GM21786 (cell line): ENCODE data around the gene OOSP1.
"Not testable (repeated sequence)": the region's sequence is repeated elsewhere in the genome, so short reads cannot be mapped to it uniquely, and the experiment has no call there.

ENCODE experiments used
- ATAC-seq: cut with Tn5 transposase; IDR thresholded peaks from one replicate; pipeline ENCODE4 v1.9.1; 2021; ENCODE audit not compliant: unreplicated experiment

Gene OOSP1

DNA sequence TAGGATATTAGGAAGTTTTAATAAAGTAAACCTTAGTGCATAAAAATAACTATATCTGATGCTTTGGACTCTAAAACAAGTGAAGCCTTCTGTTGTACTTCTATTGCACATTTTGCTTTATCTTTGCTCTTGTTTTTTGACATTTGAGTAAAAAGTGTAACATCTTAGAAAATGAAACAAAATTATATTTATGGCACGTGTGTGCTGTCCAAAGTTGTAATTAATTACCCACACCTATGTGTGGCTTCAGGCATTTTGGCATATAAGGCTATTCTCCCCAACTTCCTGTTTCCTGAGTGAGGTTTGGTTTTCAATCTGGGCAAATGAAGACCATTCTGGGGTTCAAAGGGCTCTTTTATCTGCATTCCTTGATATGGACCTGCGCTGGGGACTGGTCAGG, at the start of gene OOSP1:
TSS of gene OOSP1 (plus strand) at position 301 of the 400 bp plus-strand sequence. CDS start at position 324, 23 bp downstream.
- no peak for ATAC-seq

GRCh38 chr11:59891781-59892181, 46.5 kb upstream of the OOSP1 start:
- no peak for ATAC-seq

- no peak for ATAC-seq
Observed at GRCh38 chr11:59894616-59895015, 43.6 kb upstream of the OOSP1 start.

DNA sequence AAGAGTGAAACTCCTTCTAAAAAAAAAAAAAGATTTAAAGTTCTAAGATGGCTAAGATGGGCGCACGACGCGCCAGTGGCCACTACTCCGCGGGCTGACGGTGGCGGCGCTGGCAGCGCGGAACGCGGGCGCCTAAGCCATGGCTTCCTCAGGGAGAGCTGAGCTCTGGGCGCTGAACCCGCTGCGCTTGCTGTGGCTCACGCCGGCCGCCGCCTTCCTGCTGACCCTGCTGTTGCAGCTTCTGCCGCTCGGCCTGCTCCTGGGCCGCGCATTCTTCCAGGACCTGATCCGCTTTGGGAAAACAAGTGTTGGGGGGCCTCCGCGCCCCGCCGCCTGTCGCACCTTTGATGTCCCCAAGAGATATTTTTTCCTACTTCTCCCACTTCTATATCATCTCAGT, 40.2 kb upstream of the OOSP1 start:
- no peak for ATAC-seq

- ATAC-seq, result no peak
Observed at GRCh38 chr11:59898650-59899049, 39.6 kb upstream of the OOSP1 start.

DNA sequence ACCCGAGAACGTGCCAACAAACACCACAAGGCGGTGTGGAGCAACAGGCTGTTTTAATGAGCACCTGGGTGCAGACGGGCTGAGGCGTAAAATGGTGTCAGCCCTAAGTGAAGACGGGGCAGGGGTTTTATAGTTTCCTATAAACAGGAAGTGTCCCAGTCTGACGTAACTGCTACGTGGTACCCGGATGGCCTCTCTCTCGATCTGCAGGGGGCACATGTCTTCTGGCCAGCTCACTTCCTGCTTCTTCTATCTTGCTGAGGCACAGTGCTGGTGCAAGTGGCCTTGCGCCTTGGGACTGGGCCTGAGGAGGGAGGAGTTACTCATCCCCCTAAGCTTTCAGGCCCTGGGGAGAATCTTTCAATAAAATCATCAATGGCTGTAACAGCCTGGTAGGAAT, 38.7 kb upstream of the OOSP1 start:
- no peak for ATAC-seq

DNA sequence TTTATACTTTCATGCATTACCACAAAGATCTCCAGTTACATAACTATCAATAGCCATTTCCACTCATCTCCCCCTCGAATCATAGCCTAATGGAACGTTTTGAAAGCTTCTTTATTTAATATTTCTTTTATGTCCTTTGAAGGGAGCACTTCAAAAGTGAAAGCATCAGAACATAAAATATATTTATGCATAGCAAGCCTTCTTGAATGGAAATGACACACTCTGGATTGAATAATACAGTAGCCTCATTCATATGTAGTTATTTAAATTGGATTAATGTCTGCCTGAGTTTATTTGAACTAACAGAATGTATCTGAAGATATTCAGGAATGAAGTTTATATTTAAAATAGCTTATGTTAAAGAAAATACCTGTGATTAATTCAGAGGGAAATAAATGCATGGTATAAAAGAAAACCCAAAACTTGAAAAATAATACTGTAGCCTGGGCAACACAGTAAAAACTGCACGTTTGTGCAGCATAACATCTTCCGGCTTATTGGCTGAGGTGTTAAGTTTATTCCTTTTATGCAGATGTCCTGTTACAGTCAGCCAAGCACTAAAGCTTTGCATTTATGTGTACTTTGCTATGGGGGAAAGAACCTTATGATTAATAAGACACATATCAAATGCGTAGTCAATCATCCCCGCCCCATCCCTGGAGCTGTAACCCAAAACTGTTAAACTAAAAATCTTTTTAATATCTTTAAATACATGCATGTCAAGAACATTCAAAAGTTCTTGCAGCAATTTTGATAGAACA, 37.7 kb upstream of the OOSP1 start:
- ATAC-seq, result no peak

GRCh38 chr11:59901306-59901705, 36.9 kb upstream of the OOSP1 start:
- no peak for ATAC-seq

- ATAC-seq, result not testable (repeated sequence)
Observed at GRCh38 chr11:59903569-59903968, 34.7 kb upstream of the OOSP1 start.

- no peak for ATAC-seq
Observed at GRCh38 chr11:59918480-59918879, 19.8 kb upstream of the OOSP1 start.

GRCh38 chr11:59918987-59919589, 19.1 kb upstream of the OOSP1 start:
- ATAC-seq, result no peak

DNA sequence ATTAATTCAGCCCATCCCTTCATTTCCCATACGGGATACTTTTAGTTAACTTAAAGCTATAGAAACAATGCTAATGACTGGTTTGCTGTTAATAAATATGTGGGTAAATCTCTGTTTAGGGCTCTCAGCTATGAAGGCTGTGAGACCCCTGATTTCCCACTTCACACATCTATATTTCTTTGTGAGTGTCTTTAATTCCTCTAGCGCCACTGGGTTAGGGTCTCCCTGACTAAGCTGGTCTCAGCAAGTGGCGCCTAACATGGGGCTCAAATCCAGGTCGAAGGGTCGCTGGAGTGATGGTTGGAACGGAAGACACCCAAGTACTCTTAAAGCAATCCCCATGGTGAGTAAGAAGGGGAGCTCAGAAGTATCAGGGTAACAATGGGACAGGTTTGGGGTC, 14.4 kb upstream of the OOSP1 start:
- no peak for ATAC-seq

GRCh38 chr11:59931688-59932087, 6.5 kb upstream of the OOSP1 start:
- no peak for ATAC-seq

GRCh38 chr11:59938718-59939117, 486 bp downstream of the OOSP1 start:
- no peak for ATAC-seq

DNA sequence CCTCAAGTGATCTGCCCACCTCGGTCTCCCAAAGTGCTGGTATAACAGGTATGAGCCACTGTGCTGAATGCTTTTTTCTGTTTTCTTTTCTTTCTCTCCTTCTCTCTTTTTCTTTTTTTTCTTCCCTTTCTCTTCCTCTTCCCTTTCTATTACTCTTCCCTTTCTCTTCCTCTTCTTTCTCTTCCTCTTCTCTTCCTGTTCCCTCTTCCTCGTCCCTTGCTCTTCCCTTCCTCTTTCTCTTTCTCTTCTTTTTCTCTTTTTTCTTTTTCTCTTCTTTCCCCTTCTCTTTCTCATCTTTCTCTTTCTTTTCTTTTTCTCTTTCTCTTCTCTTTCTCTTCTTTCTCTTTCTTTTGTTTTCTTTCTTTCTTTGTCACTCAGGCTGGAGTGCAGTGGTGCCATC, 1.2 kb downstream of the OOSP1 start:
- ATAC-seq, result no peak

DNA sequence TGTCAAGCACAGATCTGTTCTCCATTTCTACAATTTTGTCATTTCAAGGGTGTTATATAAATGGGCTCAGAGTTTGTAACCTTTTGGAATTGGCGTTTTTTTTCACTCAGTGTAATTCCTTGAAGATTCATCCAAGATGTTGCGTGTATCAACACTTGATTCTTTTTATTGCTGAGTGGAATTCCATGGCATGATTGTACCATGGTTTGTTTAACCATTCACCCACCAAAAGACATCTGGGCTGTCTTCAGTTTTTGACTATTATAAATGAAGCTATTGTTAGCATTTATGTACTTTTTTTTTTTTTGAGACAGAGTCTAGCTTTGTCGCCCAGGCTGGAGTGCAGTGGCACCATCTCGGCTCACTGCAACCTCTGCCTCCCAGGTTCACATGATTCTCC, 2.9 kb downstream of the OOSP1 start:
- ATAC-seq, result no peak

DNA sequence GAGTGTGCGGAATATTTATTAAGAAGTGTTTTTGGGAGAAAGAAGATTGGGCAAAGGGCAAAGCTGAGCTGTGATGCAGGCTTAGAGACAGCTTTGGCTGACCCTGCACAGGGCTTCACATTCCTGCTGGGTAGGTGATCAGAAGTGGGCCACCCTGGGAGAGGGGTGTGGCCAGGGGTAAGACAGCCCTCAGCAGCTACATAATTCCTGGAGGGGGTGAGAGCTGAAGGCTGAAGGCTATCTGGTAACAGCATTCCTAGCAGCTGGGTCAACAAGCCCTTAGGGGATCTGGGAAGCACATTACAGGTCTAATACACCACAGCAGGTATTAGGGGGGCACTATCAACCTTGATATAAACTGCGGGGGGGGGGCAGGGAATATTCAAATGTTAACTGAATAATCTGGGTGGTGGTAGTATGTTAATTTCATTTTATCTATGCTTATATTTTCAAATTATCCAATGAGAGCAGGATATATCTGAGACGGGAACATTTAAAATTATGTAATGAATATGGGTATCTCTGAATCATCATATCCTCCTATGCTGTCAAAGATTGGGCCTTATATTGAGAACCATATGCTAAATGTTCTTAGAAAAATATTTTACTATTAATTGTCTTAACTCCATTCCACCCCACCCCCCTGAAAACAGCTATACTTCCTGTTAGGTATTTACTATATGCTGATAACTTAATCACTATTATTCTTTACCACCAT, 5.9 kb downstream of the OOSP1 start:
- no peak for ATAC-seq

GRCh38 chr11:59944720-59945119, 6.5 kb downstream of the OOSP1 start:
- no peak for ATAC-seq

GRCh38 chr11:59953463-59954218, 15.4 kb downstream of the OOSP1 start:
- no peak for ATAC-seq

DNA sequence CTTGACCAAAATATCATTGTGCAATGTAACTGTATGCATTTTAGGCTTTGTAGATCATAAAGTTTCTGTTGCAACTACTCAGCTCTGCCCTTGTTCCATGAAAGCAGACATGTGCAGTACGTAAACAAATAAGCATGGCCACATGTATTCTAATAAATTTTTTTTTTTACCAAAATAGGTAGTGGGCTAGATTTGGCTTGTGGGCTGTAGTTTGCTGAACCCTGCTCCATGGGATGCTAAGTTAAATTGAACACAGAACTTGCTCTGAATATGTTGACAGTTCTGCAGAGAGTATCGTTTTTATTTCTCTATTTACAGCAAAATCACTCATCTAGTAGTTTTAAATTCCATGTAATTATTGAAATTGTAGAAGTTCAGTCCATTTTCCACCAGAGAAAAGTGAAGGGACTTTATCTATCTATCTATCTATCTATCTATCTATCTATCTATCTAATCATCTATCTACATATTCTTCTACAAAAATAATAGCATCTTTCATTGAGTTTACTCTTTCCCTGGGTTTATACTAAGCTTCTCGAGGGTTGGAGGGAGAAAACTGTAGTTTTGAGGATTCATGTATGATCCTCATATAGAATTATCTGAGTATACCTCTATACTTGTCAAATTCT, 16.1 kb downstream of the OOSP1 start:
- no peak for ATAC-seq

GRCh38 chr11:59957094-59957493, 18.9 kb downstream of the OOSP1 start:
- ATAC-seq, result no peak
